OCI-LY7 (cell line): Measurements from ENCODE around the gene MED27.

Experiments
- CTCF ChIP-seq: fragments of 200-600 bp; sonication (generic); conservative IDR thresholded peaks from 2 replicates; pipeline ENCODE4 v1.5.1; 2014; ENCODE audit warnings: mild to moderate bottlenecking, antibody characterized with exemption, low read length, moderate library complexity, mixed read lengths
- EZH2phosphoT487 ChIP-seq: fragments of 200-600 bp; sonication (generic); IDR thresholded peaks from 2 replicates; pipeline ENCODE4 v1.6.1; 2018; ENCODE audit warnings: low read depth, borderline replicate concordance, mild to moderate bottlenecking, mixed run types, antibody characterized with exemption, low read length, moderate library complexity, mixed read lengths

GRCh38 chr9:131892162-131892707 lies 187.4 kb downstream of the MED27 start:
- TF ChIP-seq CTCF = no peak
- no peak for TF ChIP-seq EZH2phosphoT487
